ENCODE data around the gene TMOD4.

The TMOD4 gene

GRCh38 chr1:151184211-151184610, 8.4 kb upstream of the TMOD4 start:
- Histone ChIP-seq H3K36me3 (ENCODE audit: low read length) (peaks cover 7% of the 10 kb centered on the region; the same call in 1 of the 2 replicates), H3F3A (ENCODE audit: insufficient read depth) (no peaks in the 10 kb centered on the region), H2AFZ (ENCODE audit: low read depth, low read length, severe bottlenecking) (no peak overlapping the region), H3K9me3 (ENCODE audit: insufficient read depth, low read length) (no peaks in the 10 kb centered on the region), H3K79me2 (ENCODE audit: insufficient read depth, low read length) (peaks cover 26% of the 10 kb centered on the region), H3K9me2 (replicated peaks; ENCODE audit: insufficient read depth, low read length) (no peaks in the 10 kb centered on the region), H3K4me2 (ENCODE audit: low read depth, low read length, poor library complexity, severe bottlenecking) (no peak overlapping the region), H3K27ac (ENCODE audit: low read depth, low read length) (no peak overlapping the region), H3K4me3 (ENCODE audit: insufficient read depth, low read length, poor library complexity, severe bottlenecking) (no peak overlapping the region), H4K20me1 (ENCODE audit: low read depth, low read length) (no peaks in the 10 kb centered on the region), H3K27me3 (ENCODE audit: low read length) (no peaks in the 10 kb centered on the region), H3K9ac (ENCODE audit: low read length) (no peak overlapping the region)
- TF ChIP-seq EZH2phosphoT487 (conservative IDR thresholded peaks at IDR 0.05; ENCODE audit: low read length) (no peak), CTCF (IDR thresholded peaks at IDR 0.05; ENCODE audit: insufficient read depth, low read length, poor library complexity, severe bottlenecking) (no peak)

GRCh38 chr1:151176514-151177045, 799 bp upstream of the TMOD4 start:
- no peaks in the 10 kb centered on the region for H3F3A ChIP-seq (ENCODE audit: insufficient read depth)
- peaks cover 3% of the 10 kb centered on the region; the same call in 1 of the 2 replicates for H3K36me3 ChIP-seq (ENCODE audit: low read length)
- TF ChIP-seq EZH2phosphoT487 (conservative IDR thresholded peaks at IDR 0.05; ENCODE audit: low read length): no peak
- no peak for TF ChIP-seq CTCF (IDR thresholded peaks at IDR 0.05; ENCODE audit: insufficient read depth, low read length, poor library complexity, severe bottlenecking)
- H2AFZ ChIP-seq (ENCODE audit: low read depth, low read length, severe bottlenecking): no peak overlapping the region
- H3K9me2 ChIP-seq (replicated peaks; ENCODE audit: insufficient read depth, low read length): no peaks in the 10 kb centered on the region
- no peak overlapping the region for H3K9ac ChIP-seq (ENCODE audit: low read length)
- H3K27me3 ChIP-seq (ENCODE audit: low read length): no peaks in the 10 kb centered on the region
- H3K4me2 ChIP-seq (ENCODE audit: low read depth, low read length, poor library complexity, severe bottlenecking): no peak overlapping the region
- H3K27ac ChIP-seq (ENCODE audit: low read depth, low read length): no peak overlapping the region
- H4K20me1 ChIP-seq (ENCODE audit: low read depth, low read length): no peaks in the 10 kb centered on the region
- no peaks in the 10 kb centered on the region for H3K9me3 ChIP-seq (ENCODE audit: insufficient read depth, low read length)
- H3K4me3 ChIP-seq (ENCODE audit: insufficient read depth, low read length, poor library complexity, severe bottlenecking): no peak overlapping the region
- no peaks in the 10 kb centered on the region for H3K79me2 ChIP-seq (ENCODE audit: insufficient read depth, low read length)

GRCh38 chr1:151175041-151175741, 590 bp downstream of the TMOD4 start:
- no peak overlapping the region for H3K4me2 ChIP-seq (ENCODE audit: low read depth, low read length, poor library complexity, severe bottlenecking)
- TF ChIP-seq EZH2phosphoT487 (conservative IDR thresholded peaks at IDR 0.05; ENCODE audit: low read length) (no peak), CTCF (IDR thresholded peaks at IDR 0.05; ENCODE audit: insufficient read depth, low read length, poor library complexity, severe bottlenecking) (no peak)
- H4K20me1 ChIP-seq (ENCODE audit: low read depth, low read length): no peaks in the 10 kb centered on the region
- no peaks in the 10 kb centered on the region for H3K9me3 ChIP-seq (ENCODE audit: insufficient read depth, low read length)
- no peaks in the 10 kb centered on the region for H3K27me3 ChIP-seq (ENCODE audit: low read length)
- H3K79me2 ChIP-seq (ENCODE audit: insufficient read depth, low read length): no peaks in the 10 kb centered on the region
- H3F3A ChIP-seq (ENCODE audit: insufficient read depth): no peaks in the 10 kb centered on the region
- H3K4me3 ChIP-seq (ENCODE audit: insufficient read depth, low read length, poor library complexity, severe bottlenecking): no peak overlapping the region
- H3K36me3 ChIP-seq (ENCODE audit: low read length): peaks cover 3% of the 10 kb centered on the region; the same call in 1 of the 2 replicates
- H3K9me2 ChIP-seq (replicated peaks; ENCODE audit: insufficient read depth, low read length): no peaks in the 10 kb centered on the region
- no peak overlapping the region for H3K27ac ChIP-seq (ENCODE audit: low read depth, low read length)
- H3K9ac ChIP-seq (ENCODE audit: low read length): no peak overlapping the region
- no peak overlapping the region for H2AFZ ChIP-seq (ENCODE audit: low read depth, low read length, severe bottlenecking)
